K562 (cell line): Measurements from ENCODE around the gene PRDM16. TPM values are rescaled to one million over a fixed set of nuclear protein-coding genes. Genes with fewer than 3 reads are reported as not detected.

ENCODE experiments used
- ATAC-seq: fragments of 200-7000 bp; cut with Tn5 transposase; 3 replicates; pipeline ENCODE4 v1.9.1; 2020; ENCODE audit warnings: moderate library complexity
- BruUV-seq: library from RNA; stranded (reverse); fragments of 400-500 nt; replicated peaks from 2 replicates; lab custom pipeline; 2021; lab: Mats Ljungman, UMichigan
- CTCF ChIA-PET: fragments of 300-600 bp; formaldehyde crosslinking; extraction: SDS; loops from one replicate; lab custom pipeline; 2021; ENCODE audit warnings: low intra/inter-chr PET ratio; lab: Yijun Ruan, JAX
- POLR2A ChIA-PET: fragments of 300-600, 350-650 bp; sonication (Branson Sonifier 250); formaldehyde crosslinking; extraction: SDS; loops from one replicate; lab custom pipeline; 2021; ENCODE audit warnings: antibody characterized with exemption, inconsistent platforms; lab: Yijun Ruan, JAX
- DNase-seq, 4 experiments: peaks; one replicate each; pipeline versions ENCODE4 v3.0.0 to v3.0.0-alpha.2; 2011 to 2018; ENCODE audit warnings: low spot score in 3 of 4, mixed read lengths in 3 of 4; ENCODE audit errors: extremely low read depth in 1 of 4
- FAIRE-seq: peaks from 2 replicates; lab custom pipeline; 2011; peaks lifted over from hg19 to GRCh38; lab: Jason Lieb, UNC
- H2AFZ ChIP-seq: 2 replicates; pipeline ENCODE4 v1.6.0; 2011; ENCODE audit warnings: low read depth, low read length, control low read depth, inconsistent platforms
- H3K27ac ChIP-seq: fragments of 200-600 bp; 3 replicates; pipeline ENCODE4 v1.8.0; 2011; ENCODE audit warnings: low read depth, mild to moderate bottlenecking, control low read depth, inconsistent platforms, low read length, moderate library complexity, mixed read lengths; ENCODE audit errors: extremely low read depth
- H3K27me3 ChIP-seq, 2 experiments: fragments of 300-600 bp in 1 of 2; 2 replicates in 1 of 2; 3 replicates in 1 of 2; pipeline versions ENCODE4 v1.6.0 to v1.8.0; 2011; ENCODE audit warnings: inconsistent platforms in 2 of 2, low read length in 2 of 2, mild to moderate bottlenecking in 1 of 2, mixed read lengths in 1 of 2, moderate library complexity in 1 of 2; ENCODE audit not compliant: control insufficient read depth in 2 of 2, insufficient read depth in 2 of 2
- H3K36me3 ChIP-seq: fragments of 300-600 bp; 3 replicates; pipeline ENCODE4 v1.8.0; 2011; ENCODE audit warnings: mild to moderate bottlenecking, low read length, inconsistent platforms; ENCODE audit not compliant: control insufficient read depth, insufficient read depth
- H3K4me1 ChIP-seq, 2 experiments: fragments of 200-600 bp in 1 of 2; replicated peaks in 1 of 2; 2 replicates in 1 of 2; 3 replicates in 1 of 2; pipeline versions ENCODE4 v1.5.1 to v1.8.0; 2011; ENCODE audit warnings: inconsistent platforms in 2 of 2, low read length in 2 of 2, mild to moderate bottlenecking in 1 of 2, mixed read lengths in 1 of 2, moderate library complexity in 1 of 2; ENCODE audit not compliant: control insufficient read depth in 2 of 2, insufficient read depth in 2 of 2
- H3K4me2 ChIP-seq: 2 replicates; pipeline ENCODE4 v1.6.1; 2011; ENCODE audit warnings: low read length, control low read depth, inconsistent platforms, mixed read lengths; ENCODE audit not compliant: insufficient read depth
- H3K4me3 ChIP-seq: fragments of 200-600 bp; sonication (generic), shearing (Covaris generic); 2 replicates; pipeline ENCODE4 v1.5.1; 2016; ENCODE audit warnings: control low read depth, inconsistent platforms
- H3K79me2 ChIP-seq: fragments of 200-600 bp; 3 replicates; pipeline ENCODE4 v1.8.0; 2011; ENCODE audit warnings: low read length, inconsistent platforms; ENCODE audit not compliant: control insufficient read depth, insufficient read depth
- H3K9ac ChIP-seq, 2 experiments: 2 replicates each; pipeline versions ENCODE4 v1.6.0 to v1.6.1; 2011; ENCODE audit warnings: low read depth in 2 of 2, low read length in 2 of 2, control low read depth in 1 of 2, inconsistent platforms in 1 of 2, mild to moderate bottlenecking in 1 of 2, mixed read lengths in 1 of 2; ENCODE audit not compliant: insufficient read depth in 1 of 2
- H3K9me1 ChIP-seq: one replicate; pipeline ENCODE4 v1.6.0; 2011; ENCODE audit warnings: inconsistent platforms, mild to moderate bottlenecking, low read length, moderate library complexity; ENCODE audit not compliant: control insufficient read depth, insufficient read depth
- H3K9me3 ChIP-seq: replicated peaks from 2 replicates; pipeline ENCODE4 v1.5.1; 2011; ENCODE audit warnings: low read depth, low read length, inconsistent platforms; ENCODE audit not compliant: control insufficient read depth, insufficient read depth
- H4K20me1 ChIP-seq: replicated peaks from 2 replicates; pipeline ENCODE4 v1.6.1; 2011; ENCODE audit warnings: low read length, inconsistent platforms, mixed read lengths; ENCODE audit not compliant: control insufficient read depth, insufficient read depth
- CC2D1A ChIP-seq: fragments of 450-650 bp; IDR thresholded peaks from 2 replicates; pipeline ENCODE4 v1.6.1; 2017; ENCODE audit warnings: mild to moderate bottlenecking
- MTF1 ChIP-seq: fragments of 250-450 bp; sonication (Bioruptor Pico); IDR thresholded peaks from 2 replicates; pipeline ENCODE4 v1.9.0; 2021; ENCODE audit warnings: moderate library complexity, mild to moderate bottlenecking, inconsistent platforms, borderline replicate concordance
- ZNF224 ChIP-seq: sonication (generic); formaldehyde crosslinking; IDR thresholded peaks from 2 replicates; pipeline ENCODE4 v1.8.0; 2022; ENCODE audit warnings: mild to moderate bottlenecking, missing genetic modification reagents
- ZNF253 ChIP-seq: fragments of 250-450 bp; sonication (Bioruptor Pico); conservative IDR thresholded peaks from 2 replicates; pipeline ENCODE4 v1.6.1; 2021; ENCODE audit warnings: mild to moderate bottlenecking
- WGBS: fragments of 100-300 bp; shearing (Covaris generic); methylation state at CpG from one replicate; pipeline ENCODE4 v1.1.6; 2016; ENCODE audit warnings: low coverage, mixed read lengths; ENCODE audit not compliant: insufficient coverage; ENCODE audit errors: missing lambda C conversion rate; 5-methylcytosine and 5-hydroxymethylcytosine counted together
- in situ Hi-C: fragments of 300-500 bp; cut with MboI; formaldehyde crosslinking; loops from 4 replicates; pipeline ENCODE4 v1.15.0; 2018; ENCODE audit warnings: inconsistent platforms, mixed read lengths
- intact Hi-C: fragments of 100-400 bp; cut with micrococcal nuclease; formaldehyde crosslinking; loops from 2 replicates; pipeline ENCODE4 v1.14.2; 2022
- polyA plus RNA-seq, 8 experiments: library from polyadenylated mRNA; depleted of rRNA in 4 of 8; stranded (reverse) in 5 of 8; unstranded in 3 of 8; fragments of >200 nt; fragmentation: Nextera tagmentation in 2 of 8; fragmentation: Illumina TruSeq in 1 of 8; extraction: Ambion mirVana in 2 of 8; extraction: Trizol in 1 of 8; gene quantifications; 2 replicates each; pipeline versions ENCODE4 v1.2.1 to v1.2.3, GENCODE V29; 2011 to 2014; ENCODE audit warnings: inconsistent platforms in 1 of 8, missing spikeins in 1 of 8
- total RNA-seq, 7 experiments: library from RNA; depleted of rRNA in 6 of 7; stranded (reverse); fragments of >200 nt in 6 of 7; fragmentation: Illumina TruSeq in 2 of 7; extraction: Trizol in 2 of 7; gene quantifications; 2 replicates each; pipeline versions ENCODE4 v1.2.1 to v1.2.3, GENCODE V29; 2011 to 2021; ENCODE audit warnings: low replicate concordance in 1 of 7
- TF ChIP-seq, protein P1 (sequence below): IDR thresholded peaks from 3 replicates; pipeline ENCODE4 v1.6.1; 2011; ENCODE audit warnings: borderline replicate concordance, mild to moderate bottlenecking, moderate library complexity; ENCODE audit not compliant: insufficient read length; ENCODE audit errors: extremely low read depth
- TF ChIP-seq, protein P2 (sequence below), 2 experiments: fragments of 450-650 bp in 1 of 2; sonication (generic) in 1 of 2; formaldehyde crosslinking in 1 of 2; IDR thresholded peaks; 2 replicates each; pipeline versions ENCODE4 v1.7.1 to v1.9.0; 2016 to 2022; ENCODE audit warnings: inconsistent platforms in 1 of 2, mild to moderate bottlenecking in 1 of 2, missing genetic modification reagents in 1 of 2
- TF ChIP-seq, protein P3 (sequence below): fragments of 250-450 bp; sonication (Bioruptor Pico); IDR thresholded peaks from 2 replicates; pipeline ENCODE4 v1.8.0; 2022; ENCODE audit warnings: moderate library complexity, mild to moderate bottlenecking, inconsistent platforms
- TF ChIP-seq, protein P4 (sequence below): fragments of 250-450 bp; sonication (Bioruptor Pico); IDR thresholded peaks from 2 replicates; pipeline ENCODE4 v1.5.0; 2021

Gene PRDM16
- total and polyA plus RNA-seq, 9 of the 15 experiments (the other 6 are each of a cell fraction or from before 2014, with no cell fraction given): 0.10 to 0.27 TPM; not detected in 7

DNA sequence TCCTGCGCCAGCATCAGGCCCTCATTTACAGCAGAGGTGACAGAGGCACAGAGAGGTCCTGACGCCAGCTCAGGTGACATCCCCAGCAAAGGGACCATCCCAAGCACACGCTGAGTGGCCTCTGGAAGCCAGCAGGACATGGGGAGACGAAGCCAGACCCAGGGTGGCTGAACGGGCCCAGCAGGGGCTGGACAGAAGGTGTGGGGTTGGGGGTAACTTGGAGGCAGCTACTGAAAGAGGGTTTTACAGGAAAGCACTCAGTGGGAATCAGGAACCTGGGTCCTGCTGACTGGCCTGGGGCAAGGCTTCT, 383.8 kb downstream of the PRDM16 start:
- no peaks in the 10 kb centered on the region for H3K36me3 ChIP-seq
- ATAC-seq: no peak
- H3K9me3 ChIP-seq: no peaks in the 10 kb centered on the region
- peaks cover 25% of the 10 kb centered on the region for H4K20me1 ChIP-seq
- H3K9ac ChIP-seq: 0 out of 4 replicates have a peak overlapping the region, but pooled peaks of 1 of the 2 experiments have one; percentile 37
- no peak overlapping the region for H3K27ac ChIP-seq
- peaks cover 0 to 39% of the 10 kb centered on the region in 2 experiments; a peak in 3 of 5 replicates for H3K4me1 ChIP-seq
- no peak for FAIRE-seq
- in situ Hi-C loops: no loop called here
- intact Hi-C loops: loop anchor here (1.0 kb wide), 2 partner anchors 31 to 166 kb away; no protein-coding TSS in a partner anchor
- no peaks in the 10 kb centered on the region for H3K79me2 ChIP-seq
- ChIA-PET POLR2A (interaction anchor here (0.6 to 1.5 kb wide), 6 partner anchors 11 to 170 kb away, joined by 3 to 6 read pairs (median 4); no protein-coding TSS in a partner anchor), CTCF (interaction anchor here (1.0 to 4.1 kb wide), 4 partner anchors 19 to 168 kb away, joined by 6 to 91 read pairs (median 14); no protein-coding TSS in a partner anchor)
- no TSS peak for BruUV-seq
- H2AFZ ChIP-seq: no peak overlapping the region
- WGBS: 15% methylated on average over 5 of the region's 5 CpGs
- no peak overlapping the region for H3K4me3 ChIP-seq
- no peaks in the 10 kb centered on the region for H3K9me1 ChIP-seq
- peaks cover 5 to 24% of the 10 kb centered on the region in 2 experiments; a peak in 4 of 5 replicates for H3K27me3 ChIP-seq
- DNase-seq: no peak
- no peak overlapping the region for H3K4me2 ChIP-seq
- no peak for TF ChIP-seq CC2D1A
- TF ChIP-seq, protein P1, sequence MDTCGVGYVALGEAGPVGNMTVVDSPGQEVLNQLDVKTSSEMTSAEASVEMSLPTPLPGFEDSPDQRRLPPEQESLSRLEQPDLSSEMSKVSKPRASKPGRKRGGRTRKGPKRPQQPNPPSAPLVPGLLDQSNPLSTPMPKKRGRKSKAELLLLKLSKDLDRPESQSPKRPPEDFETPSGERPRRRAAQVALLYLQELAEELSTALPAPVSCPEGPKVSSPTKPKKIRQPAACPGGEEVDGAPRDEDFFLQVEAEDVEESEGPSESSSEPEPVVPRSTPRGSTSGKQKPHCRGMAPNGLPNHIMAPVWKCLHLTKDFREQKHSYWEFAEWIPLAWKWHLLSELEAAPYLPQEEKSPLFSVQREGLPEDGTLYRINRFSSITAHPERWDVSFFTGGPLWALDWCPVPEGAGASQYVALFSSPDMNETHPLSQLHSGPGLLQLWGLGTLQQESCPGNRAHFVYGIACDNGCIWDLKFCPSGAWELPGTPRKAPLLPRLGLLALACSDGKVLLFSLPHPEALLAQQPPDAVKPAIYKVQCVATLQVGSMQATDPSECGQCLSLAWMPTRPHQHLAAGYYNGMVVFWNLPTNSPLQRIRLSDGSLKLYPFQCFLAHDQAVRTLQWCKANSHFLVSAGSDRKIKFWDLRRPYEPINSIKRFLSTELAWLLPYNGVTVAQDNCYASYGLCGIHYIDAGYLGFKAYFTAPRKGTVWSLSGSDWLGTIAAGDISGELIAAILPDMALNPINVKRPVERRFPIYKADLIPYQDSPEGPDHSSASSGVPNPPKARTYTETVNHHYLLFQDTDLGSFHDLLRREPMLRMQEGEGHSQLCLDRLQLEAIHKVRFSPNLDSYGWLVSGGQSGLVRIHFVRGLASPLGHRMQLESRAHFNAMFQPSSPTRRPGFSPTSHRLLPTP: no peak
- TF ChIP-seq, protein P2, sequence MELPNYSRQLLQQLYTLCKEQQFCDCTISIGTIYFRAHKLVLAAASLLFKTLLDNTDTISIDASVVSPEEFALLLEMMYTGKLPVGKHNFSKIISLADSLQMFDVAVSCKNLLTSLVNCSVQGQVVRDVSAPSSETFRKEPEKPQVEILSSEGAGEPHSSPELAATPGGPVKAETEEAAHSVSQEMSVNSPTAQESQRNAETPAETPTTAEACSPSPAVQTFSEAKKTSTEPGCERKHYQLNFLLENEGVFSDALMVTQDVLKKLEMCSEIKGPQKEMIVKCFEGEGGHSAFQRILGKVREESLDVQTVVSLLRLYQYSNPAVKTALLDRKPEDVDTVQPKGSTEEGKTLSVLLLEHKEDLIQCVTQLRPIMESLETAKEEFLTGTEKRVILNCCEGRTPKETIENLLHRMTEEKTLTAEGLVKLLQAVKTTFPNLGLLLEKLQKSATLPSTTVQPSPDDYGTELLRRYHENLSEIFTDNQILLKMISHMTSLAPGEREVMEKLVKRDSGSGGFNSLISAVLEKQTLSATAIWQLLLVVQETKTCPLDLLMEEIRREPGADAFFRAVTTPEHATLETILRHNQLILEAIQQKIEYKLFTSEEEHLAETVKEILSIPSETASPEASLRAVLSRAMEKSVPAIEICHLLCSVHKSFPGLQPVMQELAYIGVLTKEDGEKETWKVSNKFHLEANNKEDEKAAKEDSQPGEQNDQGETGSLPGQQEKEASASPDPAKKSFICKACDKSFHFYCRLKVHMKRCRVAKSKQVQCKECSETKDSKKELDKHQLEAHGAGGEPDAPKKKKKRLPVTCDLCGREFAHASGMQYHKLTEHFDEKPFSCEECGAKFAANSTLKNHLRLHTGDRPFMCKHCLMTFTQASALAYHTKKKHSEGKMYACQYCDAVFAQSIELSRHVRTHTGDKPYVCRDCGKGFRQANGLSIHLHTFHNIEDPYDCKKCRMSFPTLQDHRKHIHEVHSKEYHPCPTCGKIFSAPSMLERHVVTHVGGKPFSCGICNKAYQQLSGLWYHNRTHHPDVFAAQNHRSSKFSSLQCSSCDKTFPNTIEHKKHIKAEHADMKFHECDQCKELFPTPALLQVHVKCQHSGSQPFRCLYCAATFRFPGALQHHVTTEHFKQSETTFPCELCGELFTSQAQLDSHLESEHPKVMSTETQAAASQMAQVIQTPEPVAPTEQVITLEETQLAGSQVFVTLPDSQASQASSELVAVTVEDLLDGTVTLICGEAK (IDR thresholded peaks at IDR 0.05): no peak
- TF ChIP-seq, protein P2 (CRISPR knock-in tag; IDR thresholded peaks at IDR 0.05): no peak
- TF ChIP-seq, protein P3, sequence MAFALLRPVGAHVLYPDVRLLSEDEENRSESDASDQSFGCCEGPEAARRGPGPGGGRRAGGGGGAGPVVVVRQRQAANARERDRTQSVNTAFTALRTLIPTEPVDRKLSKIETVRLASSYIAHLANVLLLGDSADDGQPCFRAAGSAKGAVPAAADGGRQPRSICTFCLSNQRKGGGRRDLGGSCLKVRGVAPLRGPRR (CRISPR knock-in tag): no peak
- TF ChIP-seq ZNF224 (CRISPR knock-in tag): no peak
- TF ChIP-seq MTF1: no peak
- TF ChIP-seq, protein P4, sequence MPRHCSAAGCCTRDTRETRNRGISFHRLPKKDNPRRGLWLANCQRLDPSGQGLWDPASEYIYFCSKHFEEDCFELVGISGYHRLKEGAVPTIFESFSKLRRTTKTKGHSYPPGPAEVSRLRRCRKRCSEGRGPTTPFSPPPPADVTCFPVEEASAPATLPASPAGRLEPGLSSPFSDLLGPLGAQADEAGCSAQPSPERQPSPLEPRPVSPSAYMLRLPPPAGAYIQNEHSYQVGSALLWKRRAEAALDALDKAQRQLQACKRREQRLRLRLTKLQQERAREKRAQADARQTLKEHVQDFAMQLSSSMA (CRISPR knock-in tag): no peak
- no peak for TF ChIP-seq ZNF253 (CRISPR knock-in tag)
